AG10803 (cell line): Measurements from ENCODE around the gene CKLF.

Experiments
- DNase-seq: peaks from one replicate; pipeline ENCODE4 v3.0.0; 2010; ENCODE audit warnings: low read depth
- H3K4me3 ChIP-seq: 2 replicates; pipeline ENCODE4 v1.5.1; 2011; ENCODE audit warnings: mild to moderate bottlenecking, low read length, control low read depth
- TF ChIP-seq, protein P1 (sequence below): conservative IDR thresholded peaks from 2 replicates; pipeline ENCODE4 v1.5.1; 2011; ENCODE audit warnings: mild to moderate bottlenecking, low read length, control low read depth, inconsistent platforms

CKLF gene

DNA sequence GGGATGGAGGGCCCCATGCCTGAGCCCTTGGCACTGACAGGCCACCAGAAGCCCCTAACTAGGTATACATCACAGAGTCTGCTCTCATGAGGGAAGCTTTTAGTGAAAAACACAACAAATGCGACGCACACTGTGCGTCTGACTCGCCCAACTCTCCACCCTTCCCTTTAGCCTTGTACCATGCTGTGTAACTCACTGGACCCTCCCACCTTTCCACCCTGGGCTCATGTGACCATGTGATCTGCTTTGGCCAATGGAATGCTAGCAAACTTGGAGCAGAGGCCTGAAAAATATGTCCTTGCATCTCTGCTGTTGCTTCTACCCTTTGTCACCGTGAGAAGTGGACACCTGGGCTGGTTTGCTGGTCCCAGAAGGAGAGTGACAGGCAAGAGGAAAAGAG lies 24.1 kb upstream of the CKLF start:
- TF ChIP-seq, protein P1, sequence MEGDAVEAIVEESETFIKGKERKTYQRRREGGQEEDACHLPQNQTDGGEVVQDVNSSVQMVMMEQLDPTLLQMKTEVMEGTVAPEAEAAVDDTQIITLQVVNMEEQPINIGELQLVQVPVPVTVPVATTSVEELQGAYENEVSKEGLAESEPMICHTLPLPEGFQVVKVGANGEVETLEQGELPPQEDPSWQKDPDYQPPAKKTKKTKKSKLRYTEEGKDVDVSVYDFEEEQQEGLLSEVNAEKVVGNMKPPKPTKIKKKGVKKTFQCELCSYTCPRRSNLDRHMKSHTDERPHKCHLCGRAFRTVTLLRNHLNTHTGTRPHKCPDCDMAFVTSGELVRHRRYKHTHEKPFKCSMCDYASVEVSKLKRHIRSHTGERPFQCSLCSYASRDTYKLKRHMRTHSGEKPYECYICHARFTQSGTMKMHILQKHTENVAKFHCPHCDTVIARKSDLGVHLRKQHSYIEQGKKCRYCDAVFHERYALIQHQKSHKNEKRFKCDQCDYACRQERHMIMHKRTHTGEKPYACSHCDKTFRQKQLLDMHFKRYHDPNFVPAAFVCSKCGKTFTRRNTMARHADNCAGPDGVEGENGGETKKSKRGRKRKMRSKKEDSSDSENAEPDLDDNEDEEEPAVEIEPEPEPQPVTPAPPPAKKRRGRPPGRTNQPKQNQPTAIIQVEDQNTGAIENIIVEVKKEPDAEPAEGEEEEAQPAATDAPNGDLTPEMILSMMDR: no peak
- no peak for DNase-seq
- H3K4me3 ChIP-seq: no peak overlapping the region

DNA sequence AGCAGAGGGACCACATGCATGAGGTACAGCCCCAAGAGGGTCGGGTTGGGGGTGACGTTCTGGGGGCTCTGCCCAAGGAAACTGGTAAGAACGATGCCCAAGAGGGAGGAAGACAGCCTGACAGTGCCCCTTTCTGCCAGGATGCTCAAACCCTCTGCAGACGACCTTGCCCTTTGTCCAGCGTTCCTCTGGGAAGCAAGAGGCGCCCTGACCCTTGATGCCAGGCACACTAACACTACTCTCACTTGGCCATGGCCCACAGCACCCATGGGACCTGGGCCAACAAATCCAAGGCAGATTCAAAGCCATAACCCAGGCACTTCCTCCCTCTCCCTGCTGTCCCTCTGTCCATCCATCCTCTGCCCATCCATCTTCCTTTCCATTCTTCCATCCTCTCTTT lies 22.9 kb upstream of the CKLF start:
- TF ChIP-seq, protein P1: no peak
- H3K4me3 ChIP-seq: no peak overlapping the region
- no peak for DNase-seq

DNA sequence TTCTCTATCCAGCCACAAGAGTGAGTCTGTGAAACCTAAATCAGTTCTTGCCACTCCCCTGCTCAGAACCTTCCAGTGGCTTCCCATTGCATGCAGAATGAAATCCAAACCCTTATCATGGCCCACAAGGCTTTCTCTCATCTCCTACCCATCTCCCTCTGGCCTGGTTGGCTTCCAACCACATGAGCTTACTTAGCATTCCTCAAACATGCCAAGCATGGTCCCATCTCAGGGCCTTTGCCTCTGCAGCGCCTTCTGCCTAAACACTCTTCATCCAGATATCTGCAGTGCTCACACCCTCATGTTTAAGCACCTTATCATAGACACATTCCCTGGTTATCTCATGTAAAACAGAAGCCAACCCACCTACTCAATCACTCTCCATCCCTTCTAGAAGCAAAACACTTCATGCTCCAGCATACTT lies 18.0 kb upstream of the CKLF start:
- DNase-seq: no peak
- TF ChIP-seq, protein P1: no peak
- H3K4me3 ChIP-seq: no peak overlapping the region

DNA sequence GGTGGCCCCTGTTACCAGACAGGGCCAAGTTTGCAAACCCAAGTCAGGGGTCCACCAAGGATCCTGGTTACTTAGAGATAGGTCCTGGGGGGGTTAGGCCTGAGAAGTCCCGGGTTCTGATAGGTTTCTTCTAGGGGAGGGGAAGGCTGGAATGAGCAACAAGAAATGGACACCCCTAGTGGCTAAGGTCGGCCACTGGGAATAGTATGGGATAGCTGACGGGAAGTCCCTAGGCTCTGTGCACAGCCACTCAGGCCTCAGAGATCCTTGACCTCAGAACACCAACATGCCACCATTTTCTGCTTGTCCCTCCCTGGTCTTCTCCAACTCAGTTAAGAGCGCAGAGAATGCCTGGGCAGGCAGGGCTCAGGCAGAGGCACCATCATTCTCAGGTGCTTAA lies 15.9 kb upstream of the CKLF start:
- no peak for DNase-seq
- H3K4me3 ChIP-seq: no peak overlapping the region
- TF ChIP-seq, protein P1: no peak

DNA sequence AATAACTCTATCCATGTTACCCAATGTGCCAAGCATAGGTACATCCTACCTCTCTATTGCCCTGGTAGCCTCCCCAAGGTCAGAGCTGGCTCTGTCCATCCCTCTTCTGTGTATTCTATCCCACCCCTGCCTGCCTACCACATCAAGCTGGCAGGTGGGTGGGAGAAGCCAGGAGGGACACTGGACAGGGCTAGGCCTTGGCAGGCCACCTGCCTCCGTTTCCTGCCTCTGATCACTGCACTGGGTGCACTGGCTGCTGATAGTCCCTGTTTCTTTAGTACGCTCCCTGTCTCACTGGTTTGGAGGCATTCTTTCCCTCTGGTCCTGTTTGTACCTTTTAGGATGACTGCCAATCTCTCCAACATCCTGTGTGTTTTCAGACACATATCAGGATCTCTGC lies 15.1 kb upstream of the CKLF start:
- no peak for DNase-seq
- H3K4me3 ChIP-seq: no peak overlapping the region
- TF ChIP-seq, protein P1: no peak

DNA sequence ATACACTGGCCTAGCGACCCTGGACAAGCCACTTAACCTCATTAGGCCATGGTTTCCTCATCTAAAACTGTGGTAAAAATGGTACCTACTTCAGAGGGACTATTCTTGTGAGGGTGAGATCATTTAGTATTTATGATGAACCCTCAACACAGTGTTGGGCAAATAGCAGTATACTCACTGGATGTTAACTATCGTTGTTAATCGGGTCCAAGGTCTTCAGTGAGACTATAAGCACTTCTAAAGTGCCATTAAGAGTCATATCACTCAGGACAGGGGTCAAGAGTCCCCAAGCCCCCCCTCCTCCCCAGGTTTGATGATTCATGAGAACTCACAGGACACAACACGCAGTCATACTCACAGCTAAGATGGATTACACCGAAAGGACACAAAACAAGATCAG lies 13.5 kb upstream of the CKLF start:
- H3K4me3 ChIP-seq: no peak overlapping the region
- no peak for DNase-seq
- TF ChIP-seq, protein P1: no peak

DNA sequence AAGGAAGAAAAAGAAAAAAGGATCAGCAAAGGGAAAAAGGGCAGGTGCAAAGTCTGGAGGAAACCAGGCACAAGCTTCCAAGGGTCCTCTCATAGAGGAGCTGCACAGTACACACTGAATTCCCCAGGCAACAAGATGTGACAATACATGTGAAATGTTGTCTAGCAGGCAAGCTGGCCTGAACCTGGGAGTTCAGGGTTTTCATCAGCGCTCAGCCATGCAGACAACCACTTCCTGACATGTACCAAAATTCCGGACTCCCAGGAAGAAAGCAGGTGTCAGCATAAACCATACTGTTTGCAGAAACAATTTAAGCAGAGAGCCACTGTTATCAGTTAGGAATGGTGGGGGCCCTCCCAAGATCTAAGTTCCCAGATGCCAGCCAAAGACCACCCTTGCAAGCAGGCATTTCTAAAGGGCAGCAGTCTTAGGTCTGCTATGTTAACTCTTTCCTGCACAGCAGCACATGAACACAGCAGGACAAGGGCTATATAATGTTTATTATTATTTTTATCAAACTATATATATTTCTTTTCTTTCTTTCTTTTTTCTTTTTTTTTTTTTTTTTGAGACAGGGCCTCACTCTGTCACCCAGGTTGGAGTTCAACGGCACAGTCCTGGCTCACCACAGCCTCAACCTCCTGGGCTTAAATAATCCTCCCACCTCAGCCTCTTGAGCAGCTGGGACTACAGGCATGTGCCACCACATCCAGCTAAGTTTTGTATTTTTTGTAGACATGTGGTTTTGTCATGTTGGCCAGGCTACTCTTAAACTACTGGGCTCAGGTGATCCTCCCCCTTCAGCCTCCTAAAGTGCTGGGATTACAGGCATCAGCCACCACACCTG lies 12.5 kb upstream of the CKLF start:
- TF ChIP-seq, protein P1: no peak
- DNase-seq: no peak

More for the DNA sequence above, 12.5 kb upstream of the CKLF start:
- H3K4me3 ChIP-seq: no peak overlapping the region
